ENCODE measurements around the gene COL15A1.
A peak's percentile ranks its signal among the peaks of the same experiment; 100 is the strongest.
"Not testable (repeated sequence)": the region's sequence is repeated elsewhere in the genome, so short reads cannot be mapped to it uniquely, and the experiment has no call there.

Gene COL15A1

GRCh38 chr9:99093492-99093791 is 149.7 kb downstream of the COL15A1 start:
- no peak for DNase-seq

DNA sequence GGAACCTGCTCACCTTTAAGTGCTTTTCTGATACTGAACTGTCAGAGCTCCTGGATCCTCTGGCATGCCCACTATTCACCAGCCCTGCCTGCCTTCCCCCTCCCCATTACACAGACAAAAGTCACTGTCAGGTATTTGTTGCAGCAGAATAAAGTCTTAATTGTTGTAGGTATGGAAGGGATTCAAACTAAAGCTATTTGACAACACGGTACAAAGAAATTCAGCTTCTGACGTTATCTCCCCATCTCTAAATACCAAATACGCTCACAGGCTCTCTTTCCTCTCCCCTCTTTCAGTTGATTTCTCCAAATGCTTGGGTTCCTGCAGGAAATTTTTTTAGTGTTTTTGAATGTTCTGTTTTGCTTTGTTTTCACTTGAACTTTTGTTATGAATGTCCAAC is 151.9 kb downstream of the COL15A1 start:
- no peak for DNase-seq

- DNase-seq: no peak
These were observed 152.7 kb downstream of the COL15A1 start for GRCh38 chr9:99096409-99096808.

DNA sequence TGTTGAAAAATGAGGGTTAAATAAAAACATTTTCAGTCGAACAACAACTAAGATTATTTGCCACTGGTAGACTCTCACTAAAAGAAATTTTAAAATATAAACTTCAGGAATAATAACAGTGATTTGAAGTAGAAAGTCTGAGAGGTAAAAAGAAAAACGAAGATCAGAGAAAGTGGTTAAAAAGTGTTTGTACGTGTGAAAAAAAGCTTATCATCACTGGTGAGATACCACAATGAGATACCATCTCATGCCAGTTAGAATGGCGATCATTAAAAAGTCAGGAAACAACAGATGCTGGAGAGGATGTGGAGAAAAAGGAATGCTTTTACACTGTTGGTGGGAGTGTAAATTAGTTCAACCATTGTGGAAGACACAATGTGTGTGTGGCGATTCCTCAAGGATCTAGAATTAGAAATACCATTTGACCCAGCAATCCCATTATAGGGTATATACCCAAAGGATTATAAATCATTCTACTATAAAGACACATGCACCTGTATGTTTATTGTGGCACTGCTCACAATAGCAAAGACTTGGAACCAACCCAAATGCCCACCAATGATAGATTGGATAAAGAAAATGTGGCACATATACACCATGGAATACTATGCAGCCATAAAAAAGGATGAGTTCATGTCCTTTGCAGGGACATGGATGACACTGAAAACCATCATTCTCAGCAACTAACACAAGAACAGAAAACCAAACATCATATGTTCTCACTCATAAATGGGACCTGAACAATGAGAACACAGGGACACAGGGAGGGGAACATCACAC is 156.3 kb downstream of the COL15A1 start:
- DNase-seq: not testable (repeated sequence)

DNA sequence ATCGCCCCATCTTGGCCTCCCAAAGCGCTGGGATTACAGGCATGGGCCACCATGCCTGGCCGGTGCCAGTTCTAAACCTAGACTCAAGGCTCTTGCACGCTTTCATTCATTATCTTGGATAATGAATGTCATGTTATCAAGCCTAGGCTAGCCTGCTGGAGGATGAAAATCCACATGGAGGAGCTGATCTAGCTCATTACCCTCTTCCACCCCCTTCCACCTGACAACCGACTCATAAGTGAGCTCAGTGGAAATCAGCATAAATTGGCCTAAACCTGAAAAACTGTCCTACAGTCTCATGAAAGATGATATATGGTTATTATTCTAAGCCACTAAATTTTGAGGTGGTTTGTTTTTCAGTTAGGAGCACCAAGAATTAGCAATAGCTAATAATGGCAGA is 157.6 kb downstream of the COL15A1 start:
- DNase-seq: no peak

DNA sequence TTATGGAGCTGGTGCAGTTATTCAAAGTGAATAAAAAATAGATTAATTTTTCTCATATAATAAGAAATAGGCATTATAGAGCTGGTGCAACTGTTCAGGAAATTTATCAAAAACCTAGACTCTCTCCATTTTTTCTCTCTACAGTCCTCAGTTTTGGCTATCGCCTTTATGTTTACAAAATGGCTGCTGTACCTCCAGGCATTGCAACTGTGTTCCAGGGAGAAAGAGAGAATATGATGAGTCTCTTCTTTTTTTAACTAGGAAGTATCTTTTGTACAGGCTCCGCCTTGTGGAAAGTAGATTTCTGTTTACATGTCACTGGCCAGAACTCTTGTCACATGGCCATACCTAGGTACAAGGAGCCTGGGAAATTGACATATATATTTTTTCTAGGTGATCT is 158.1 kb downstream of the COL15A1 start:
- DNase-seq: no peak

DNA sequence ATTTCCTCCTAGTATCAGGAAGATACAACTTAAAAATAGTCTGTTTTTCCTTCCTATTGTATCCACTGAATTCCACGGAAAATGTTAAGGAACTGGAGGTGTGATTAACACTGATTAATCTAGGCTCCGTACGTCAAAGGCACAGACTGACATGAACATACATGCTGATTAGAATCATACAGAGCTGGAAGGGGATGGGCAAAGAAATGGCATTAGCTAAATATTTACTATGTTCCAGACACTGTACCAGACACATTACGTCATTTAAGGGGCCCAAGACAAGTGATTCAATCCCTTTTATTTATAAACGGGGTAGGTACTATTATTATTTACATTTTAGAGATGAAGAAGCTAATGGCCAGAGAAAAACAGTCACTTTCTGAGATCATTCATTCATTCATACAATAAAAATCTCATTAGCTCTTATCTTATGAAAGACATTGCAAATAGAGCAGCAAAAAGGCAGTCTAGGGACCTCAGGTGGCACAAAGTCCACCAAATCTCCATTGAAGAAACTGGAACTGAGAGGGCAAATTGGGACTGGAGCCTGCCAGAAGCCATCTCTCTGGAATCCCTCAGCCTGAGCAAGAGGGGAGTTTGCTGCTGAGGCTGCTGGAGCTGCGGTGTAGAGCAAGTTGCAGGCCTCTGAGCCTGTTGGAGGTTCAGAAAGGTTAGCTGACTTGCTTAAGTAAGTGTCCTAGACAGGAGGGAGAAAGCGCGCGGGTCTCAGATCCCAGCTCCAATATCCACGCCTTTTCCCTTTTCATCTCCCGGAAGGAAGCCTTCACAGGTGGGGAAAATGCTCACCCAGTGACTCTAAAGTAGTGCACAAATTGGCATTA is 159.6 kb downstream of the COL15A1 start:
- no peak for DNase-seq

- DNase-seq: no peak
These were observed 160.3 kb downstream of the COL15A1 start for GRCh38 chr9:99103901-99104458.

- DNase-seq: peak; percentile 51
These were observed 160.9 kb downstream of the COL15A1 start, which contains the start of gene TGFBR1 for GRCh38 chr9:99104459-99105151. Gene TGFBR1 (plus strand): TSS chr9:99105113. CDS start chr9:99105206, 93 bp downstream.

- DNase-seq: no peak
These were observed 161.7 kb downstream of the COL15A1 start for GRCh38 chr9:99105152-99106043.

DNA sequence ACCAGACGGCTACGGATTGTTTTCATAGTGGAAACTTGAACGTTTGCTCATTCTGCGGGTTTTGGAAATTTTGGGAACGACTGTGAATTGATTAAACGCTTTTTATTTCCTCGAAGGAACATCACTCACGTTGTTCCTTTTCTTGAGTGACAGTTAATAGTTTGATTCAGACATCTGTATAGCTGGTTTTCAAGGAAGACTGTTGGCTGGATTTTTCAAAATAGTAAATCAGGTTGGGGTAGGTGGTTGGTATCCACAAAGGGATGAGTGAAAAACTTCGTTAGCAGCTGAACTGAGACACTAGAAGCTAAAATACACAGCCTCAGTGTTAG is 162.3 kb downstream of the COL15A1 start:
- DNase-seq: no peak

- no peak for DNase-seq
These were observed 163.7 kb downstream of the COL15A1 start for GRCh38 chr9:99107421-99107820.

DNA sequence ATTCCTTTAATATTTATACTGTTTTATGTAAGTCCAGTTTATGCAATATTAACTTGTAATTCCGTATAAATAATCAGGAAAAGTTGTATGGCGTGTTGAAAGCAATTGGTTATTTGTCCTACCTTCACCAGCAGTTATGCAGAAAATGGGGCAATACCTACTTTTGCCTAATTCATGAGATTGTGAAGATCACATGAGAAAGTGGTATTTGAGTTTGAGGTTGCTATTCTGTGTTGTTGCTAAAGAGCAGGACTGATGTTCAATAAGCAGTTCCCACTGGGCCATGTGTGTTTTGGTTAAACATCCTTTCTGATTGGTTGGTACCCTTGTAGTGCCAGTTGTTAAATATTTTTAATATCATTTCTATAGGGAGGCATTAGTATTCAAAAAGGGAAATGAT is 164.4 kb downstream of the COL15A1 start:
- DNase-seq: no peak

- no peak for DNase-seq
These were observed 165.8 kb downstream of the COL15A1 start for GRCh38 chr9:99109522-99109921.

- no peak for DNase-seq
These were observed 169.2 kb downstream of the COL15A1 start for GRCh38 chr9:99112750-99113413.

DNA sequence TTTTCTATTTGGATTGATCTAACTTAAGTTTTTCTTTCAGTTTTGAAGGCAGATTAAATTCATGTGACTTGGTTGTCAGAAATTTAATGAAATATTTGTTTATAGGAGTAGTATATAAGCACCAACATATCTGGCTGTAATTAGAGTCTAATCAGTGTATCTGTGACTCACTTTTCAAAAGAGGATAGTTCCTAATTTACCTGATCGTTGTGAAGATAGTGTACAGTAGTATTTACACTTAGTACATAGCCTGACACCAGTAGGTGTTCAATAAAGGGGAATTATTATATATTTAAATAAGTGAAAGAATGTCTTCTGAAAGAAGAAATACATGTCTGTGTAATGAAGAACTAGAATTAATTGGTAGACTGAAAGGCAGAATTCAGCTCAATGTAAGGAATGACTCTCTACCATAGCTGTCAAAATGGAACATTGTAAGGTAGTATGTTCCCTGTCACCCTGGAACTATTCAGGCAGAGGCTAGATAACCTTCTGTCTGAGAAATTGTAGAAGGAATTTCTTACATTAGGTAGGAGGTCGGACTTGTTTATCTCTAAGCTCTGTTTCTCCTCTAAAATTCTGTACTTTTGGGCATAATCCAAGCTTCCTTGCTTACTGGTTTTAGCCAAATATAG is 169.8 kb downstream of the COL15A1 start:
- DNase-seq: no peak

DNA sequence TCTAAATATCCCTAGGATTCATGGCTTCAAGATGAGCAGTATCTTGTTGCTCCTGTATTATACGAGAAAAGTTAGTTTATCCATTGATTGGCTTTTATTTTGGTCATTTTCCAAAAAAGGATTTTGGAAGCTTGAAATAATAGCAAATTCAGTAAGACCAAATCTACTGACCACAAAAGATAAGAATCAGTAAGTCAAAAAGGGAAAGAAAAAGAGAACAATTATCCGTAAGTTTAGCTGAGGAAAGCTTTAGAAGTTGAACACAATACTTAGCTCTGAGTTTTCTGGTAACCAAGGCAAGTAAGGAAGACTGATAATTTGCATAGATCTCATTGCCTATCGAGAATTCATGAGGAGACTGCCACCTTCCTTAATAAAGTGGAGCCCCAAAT is 170.3 kb downstream of the COL15A1 start:
- DNase-seq: no peak

GRCh38 chr9:99114846-99115500 is 171.3 kb downstream of the COL15A1 start:
- DNase-seq: no peak

DNA sequence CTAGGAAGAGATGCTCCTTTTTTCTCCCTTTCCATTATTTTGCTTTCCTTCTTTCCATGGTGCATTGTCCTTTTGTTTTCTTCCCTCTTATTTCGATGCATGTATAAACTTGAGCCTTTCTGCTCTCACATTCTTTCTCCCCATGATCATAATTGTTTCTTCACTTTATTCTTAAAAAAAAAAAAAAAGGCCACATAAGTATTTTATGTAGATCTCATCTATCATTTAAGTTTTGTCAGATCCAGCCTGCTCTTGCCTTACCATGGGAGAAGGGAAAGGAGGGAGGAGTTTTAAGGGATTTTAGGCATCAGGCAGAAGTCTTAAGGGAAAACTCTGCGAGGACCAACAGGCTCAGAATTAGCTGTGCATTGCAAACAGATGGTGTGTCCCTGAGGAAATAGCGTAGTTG is 172.3 kb downstream of the COL15A1 start:
- DNase-seq: no peak

GRCh38 chr9:99118782-99119466 is 175.2 kb downstream of the COL15A1 start:
- DNase-seq: no peak
